Esophagus squamous epithelium (tissue), 5 donors: ENCODE measurements around the gene THBS2. TPM values are rescaled to one million over a fixed set of nuclear protein-coding genes. Genes with fewer than 3 reads are reported as not detected.

ENCODE experiments used
- DNase-seq: peaks from one replicate; lab custom pipeline; 2025; lab: John Stamatoyannopoulos, UW
- H3K27ac ChIP-seq, 4 donors: fragments of 200-600 bp; sonication (generic); one replicate each; pipeline ENCODE4 v1.5.1; 2016 to 2019; ENCODE audit warnings: mild to moderate bottlenecking in 1 of 4
- H3K27me3 ChIP-seq, 4 donors: fragments of 200-600 bp; sonication (generic); 1 replicate in 3 of 4; 2 replicates in 1 of 4; pipeline versions ENCODE4 v1.5.1 to v1.6.0; 2017 to 2021; ENCODE audit warnings: antibody characterized with exemption in 1 of 4
- H3K36me3 ChIP-seq, 3 donors: fragments of 200-600 bp; sonication (generic); one replicate each; pipeline ENCODE4 v1.5.1; 2016 to 2019
- H3K4me1 ChIP-seq, 3 donors: fragments of 200-600 bp; sonication (generic); one replicate each; pipeline ENCODE4 v1.5.1; 2017 to 2019
- H3K4me3 ChIP-seq, 4 donors: fragments of 200-600 bp; sonication (generic); 1 replicate in 3 of 4; 2 replicates in 1 of 4; pipeline ENCODE4 v1.5.1; 2016 to 2019; ENCODE audit warnings: mild to moderate bottlenecking in 2 of 4, moderate library complexity in 1 of 4
- H3K9me3 ChIP-seq, 3 donors: fragments of 200-600 bp; sonication (generic); one replicate each; pipeline ENCODE4 v1.5.1; 2016 to 2019
- POLR2A ChIP-seq, 4 donors: fragments of 450-650 bp; IDR thresholded peaks; one replicate each; pipeline ENCODE4 v1.6.1; 2017; ENCODE audit warnings: antibody characterized with exemption in 4 of 4, mild to moderate bottlenecking in 4 of 4, moderate library complexity in 3 of 4
- WGBS, 2 donors: methylation state at CpG; one replicate each; pipeline ENCODE4 v1.1.5; 2018; 5-methylcytosine and 5-hydroxymethylcytosine counted together
- intact Hi-C: fragments of 100-400 bp; cut with DNase I; formaldehyde crosslinking; loops from one replicate; pipeline ENCODE4 v1.15.0; 2022
- total RNA-seq, 4 donors: library from RNA; depleted of rRNA; stranded (reverse); fragments of >200 nt; gene quantifications; one replicate each; pipeline ENCODE4 v1.1.0, GENCODE V29; 2016
- TF ChIP-seq, protein P1 (sequence below), 6 experiments: fragments of 450-650 bp in 4 of 6; fragments of 200-600 bp in 2 of 6; sonication (generic) in 2 of 6; IDR thresholded peaks; one replicate each; pipeline ENCODE4 v1.5.1; 2016 to 2019; ENCODE audit warnings: antibody characterized with exemption in 6 of 6, mild to moderate bottlenecking in 4 of 6, moderate library complexity in 4 of 6
- donor health status: DM: yes; HTN: yes; CAD: no.

THBS2 gene
- total RNA-seq, 4 donors from 2014 or later: 4.3 to 35.7 (median 25.5) TPM

DNA sequence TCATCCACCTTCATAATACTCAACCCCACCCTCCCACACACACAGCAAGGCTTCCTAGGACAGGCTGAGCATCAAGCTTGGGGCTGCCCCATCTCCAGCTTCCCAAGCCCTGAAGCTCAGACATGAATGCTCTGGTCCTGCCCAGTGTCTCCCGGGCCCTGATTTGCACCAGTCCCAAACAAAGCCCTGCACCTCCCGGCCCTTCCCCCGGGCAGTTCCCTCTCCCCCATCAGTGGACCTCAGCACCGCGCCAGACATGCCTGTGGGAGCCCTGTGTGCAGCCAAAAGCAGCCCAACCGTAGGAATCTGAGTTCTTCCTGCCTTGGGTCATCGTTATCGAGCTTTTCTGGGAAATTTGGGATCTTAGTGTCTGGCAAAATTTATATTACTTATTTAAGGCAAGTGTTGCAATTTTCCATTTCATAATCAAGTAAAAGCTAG is 63.5 kb downstream of the THBS2 start:
- Histone ChIP-seq H3K36me3 (no peaks in the 10 kb centered on the region), H3K4me1 (peaks cover 0 to 12% (median 5%) of the 10 kb centered on the region in 3 donors), H3K27me3 (no peaks in the 10 kb centered on the region), H3K27ac (peak overlapping the region in 3 of 4 donors; percentile 14 to 84 (median 68)), H3K9me3 (no peaks in the 10 kb centered on the region), H3K4me3 (no peak overlapping the region)
- 43 to 62% methylated on average over 6 to 8 of the region's 8 CpGs for WGBS, 2 donors
- TF ChIP-seq, protein P1, sequence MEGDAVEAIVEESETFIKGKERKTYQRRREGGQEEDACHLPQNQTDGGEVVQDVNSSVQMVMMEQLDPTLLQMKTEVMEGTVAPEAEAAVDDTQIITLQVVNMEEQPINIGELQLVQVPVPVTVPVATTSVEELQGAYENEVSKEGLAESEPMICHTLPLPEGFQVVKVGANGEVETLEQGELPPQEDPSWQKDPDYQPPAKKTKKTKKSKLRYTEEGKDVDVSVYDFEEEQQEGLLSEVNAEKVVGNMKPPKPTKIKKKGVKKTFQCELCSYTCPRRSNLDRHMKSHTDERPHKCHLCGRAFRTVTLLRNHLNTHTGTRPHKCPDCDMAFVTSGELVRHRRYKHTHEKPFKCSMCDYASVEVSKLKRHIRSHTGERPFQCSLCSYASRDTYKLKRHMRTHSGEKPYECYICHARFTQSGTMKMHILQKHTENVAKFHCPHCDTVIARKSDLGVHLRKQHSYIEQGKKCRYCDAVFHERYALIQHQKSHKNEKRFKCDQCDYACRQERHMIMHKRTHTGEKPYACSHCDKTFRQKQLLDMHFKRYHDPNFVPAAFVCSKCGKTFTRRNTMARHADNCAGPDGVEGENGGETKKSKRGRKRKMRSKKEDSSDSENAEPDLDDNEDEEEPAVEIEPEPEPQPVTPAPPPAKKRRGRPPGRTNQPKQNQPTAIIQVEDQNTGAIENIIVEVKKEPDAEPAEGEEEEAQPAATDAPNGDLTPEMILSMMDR (IDR thresholded peaks at IDR 0.05): no peak
- TF ChIP-seq POLR2A (IDR thresholded peaks at IDR 0.05): no peak
- intact Hi-C loops: no loop called here
- DNase-seq: no peak

DNA sequence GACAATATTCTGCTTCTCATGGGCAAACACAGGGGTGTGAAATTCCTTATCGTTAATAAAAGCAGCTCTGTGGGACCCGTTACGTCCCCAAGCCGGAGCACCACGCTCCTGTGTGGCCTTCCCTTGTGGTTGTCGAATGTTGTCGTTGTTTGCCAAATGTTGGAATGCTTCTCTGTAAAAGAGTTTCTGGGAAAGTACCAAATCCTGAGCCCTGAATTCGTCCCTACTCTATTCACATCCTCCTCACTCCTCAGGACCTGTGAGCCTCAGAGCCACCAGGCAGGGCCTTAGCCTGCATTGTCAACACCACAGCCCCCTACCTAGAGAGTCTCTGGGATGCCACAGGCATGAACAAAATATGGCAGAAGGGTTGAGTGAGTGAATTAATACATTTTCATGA is 64.0 kb downstream of the THBS2 start:
- peak overlapping the region in 3 of 4 donors; percentile 14 to 84 (median 68) for H3K27ac ChIP-seq
- DNase-seq: no peak
- no peak for TF ChIP-seq POLR2A (IDR thresholded peaks at IDR 0.05)
- TF ChIP-seq, protein P1 (IDR thresholded peaks at IDR 0.05): no peak
- peaks cover 0 to 12% (median 5%) of the 10 kb centered on the region in 3 donors for H3K4me1 ChIP-seq
- no peak overlapping the region for H3K4me3 ChIP-seq
- no peaks in the 10 kb centered on the region for H3K9me3 ChIP-seq
- H3K36me3 ChIP-seq: no peaks in the 10 kb centered on the region
- H3K27me3 ChIP-seq: no peaks in the 10 kb centered on the region
- 62 to 73% methylated on average over 8 of the region's 8 CpGs for WGBS, 2 donors
- intact Hi-C loops: no loop called here

DNA sequence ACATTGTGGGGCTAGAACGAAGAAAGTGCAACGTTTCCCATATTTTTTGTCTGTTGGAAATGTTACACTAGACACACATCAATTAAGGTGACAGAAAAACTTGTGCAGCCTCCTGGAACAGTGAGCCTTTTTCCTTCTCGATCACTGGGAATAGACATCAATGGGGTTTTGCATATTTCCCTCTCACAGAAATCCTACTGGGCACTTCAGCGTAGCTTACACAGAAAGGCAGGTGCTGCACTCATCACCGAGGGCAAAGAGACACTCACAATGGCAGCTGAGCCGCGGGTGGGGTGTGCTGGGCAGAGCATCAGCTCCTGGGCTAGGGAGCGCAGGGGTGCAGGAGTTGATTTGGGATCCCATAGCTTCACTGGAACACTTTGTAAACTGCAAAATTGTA is 64.5 kb downstream of the THBS2 start:
- TF ChIP-seq, protein P1 (IDR thresholded peaks at IDR 0.05): no peak
- TF ChIP-seq POLR2A (IDR thresholded peaks at IDR 0.05): no peak
- DNase-seq: no peak
- peaks cover 0 to 12% (median 5%) of the 10 kb centered on the region in 3 donors for H3K4me1 ChIP-seq
- H3K4me3 ChIP-seq: no peak overlapping the region
- peak overlapping the region in 2 of 4 donors; percentile 68 to 84 for H3K27ac ChIP-seq
- no peaks in the 10 kb centered on the region for H3K9me3 ChIP-seq
- intact Hi-C loops: no loop called here
- no peaks in the 10 kb centered on the region for H3K27me3 ChIP-seq
- H3K36me3 ChIP-seq: no peaks in the 10 kb centered on the region
- 62 to 69% methylated on average over 5 to 6 of the region's 8 CpGs for WGBS, 2 donors

DNA sequence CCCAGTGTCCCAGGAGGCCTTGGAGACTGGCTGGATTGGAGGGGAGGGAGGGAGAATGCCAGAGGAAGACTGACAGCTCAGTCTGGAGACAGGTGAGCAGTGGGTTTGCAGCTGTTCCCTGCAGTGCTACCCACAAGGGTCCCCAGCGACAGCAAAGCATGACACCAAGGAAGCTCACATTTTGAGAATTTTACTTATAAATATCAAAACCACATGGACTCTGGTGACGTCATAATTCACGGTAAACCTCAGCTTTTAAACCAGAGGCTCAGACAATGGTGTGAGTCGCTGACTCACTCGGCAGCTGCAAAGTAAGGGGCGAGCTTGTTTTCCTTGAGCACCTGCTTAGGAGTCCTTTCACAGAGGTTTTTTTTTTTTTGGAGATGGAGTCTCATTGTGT is 65.2 kb downstream of the THBS2 start:
- no peaks in the 10 kb centered on the region for H3K36me3 ChIP-seq
- no peak overlapping the region for H3K27ac ChIP-seq
- no peaks in the 10 kb centered on the region for H3K27me3 ChIP-seq
- no peak overlapping the region for H3K4me3 ChIP-seq
- no peak for DNase-seq
- intact Hi-C loops: no loop called here
- 52 to 71% methylated on average over 6 of the region's 6 CpGs for WGBS, 2 donors
- no peaks in the 10 kb centered on the region for H3K9me3 ChIP-seq
- TF ChIP-seq POLR2A (IDR thresholded peaks at IDR 0.05): no peak
- TF ChIP-seq, protein P1 (IDR thresholded peaks at IDR 0.05): no peak
- peaks cover 0 to 12% (median 5%) of the 10 kb centered on the region in 3 donors for H3K4me1 ChIP-seq

DNA sequence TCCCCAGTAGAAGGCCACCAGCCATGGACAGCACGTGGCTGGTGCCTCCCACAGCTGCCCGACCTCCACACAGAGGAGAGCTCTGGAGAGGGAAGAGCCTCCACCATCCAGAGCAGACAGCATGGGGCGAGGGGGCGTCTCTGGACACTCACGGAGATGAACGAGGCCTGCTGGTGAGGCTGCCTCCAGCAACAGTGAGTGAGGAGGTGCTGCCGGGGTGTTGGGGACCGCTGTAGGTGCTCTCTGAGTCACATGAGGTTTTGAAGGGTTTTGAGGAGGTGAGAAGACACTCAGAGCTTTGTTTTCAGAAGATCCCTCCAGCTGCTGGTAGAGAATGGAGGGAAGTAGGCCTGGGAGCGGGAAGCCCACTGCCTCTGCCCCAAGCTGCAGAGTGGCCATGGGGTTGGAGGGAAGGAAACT is 65.6 kb downstream of the THBS2 start:
- no peak for DNase-seq
- Histone ChIP-seq H3K4me1 (peaks cover 0 to 12% (median 5%) of the 10 kb centered on the region in 3 donors), H3K27me3 (no peaks in the 10 kb centered on the region), H3K27ac (peak overlapping the region in 1 of 4 donors; percentile 21), H3K9me3 (no peaks in the 10 kb centered on the region), H3K4me3 (no peak overlapping the region), H3K36me3 (no peaks in the 10 kb centered on the region)
- WGBS, 2 donors: 57 to 100% methylated on average over 1 to 3 of the region's 9 CpGs
- intact Hi-C loops: no loop called here
- TF ChIP-seq POLR2A (IDR thresholded peaks at IDR 0.05): no peak
- TF ChIP-seq, protein P1 (IDR thresholded peaks at IDR 0.05): no peak
